Neural progenitor cell (in vitro differentiated cells): Measurements from ENCODE around the gene TSHZ3. TPM values are rescaled to one million over a fixed set of nuclear protein-coding genes. Genes with fewer than 3 reads are reported as not detected.
A peak's percentile ranks its signal among the peaks of the same experiment; 100 is the strongest.

Experiments used
- DNase-seq: peaks from one replicate; pipeline ENCODE4 v3.0.0-alpha.2; 2016; ENCODE audit warnings: low spot score
- H2AFZ ChIP-seq: fragments of 200-600 bp; sonication (generic); replicated peaks from 2 replicates; pipeline ENCODE4 v1.6.1; 2016; ENCODE audit warnings: antibody characterized with exemption
- H3F3A ChIP-seq: fragments of 200-600 bp; sonication (generic); 2 replicates; pipeline ENCODE4 v1.6.1; 2016; ENCODE audit warnings: antibody characterized with exemption, low read depth
- H3K27ac ChIP-seq: fragments of 200-600 bp; sonication (generic); 2 replicates; pipeline ENCODE4 v1.5.1; 2016; ENCODE audit warnings: mild to moderate bottlenecking
- H3K27me3 ChIP-seq: fragments of 200-600 bp; sonication (generic); 2 replicates; pipeline ENCODE4 v1.6.1; 2016; ENCODE audit warnings: mild to moderate bottlenecking, moderate library complexity
- H3K36me3 ChIP-seq: fragments of 200-600 bp; sonication (generic); 2 replicates; pipeline ENCODE4 v1.5.1; 2016
- H3K4me1 ChIP-seq: fragments of 200-600 bp; sonication (generic); 2 replicates; pipeline ENCODE4 v1.6.1; 2016; ENCODE audit warnings: mixed run types
- H3K4me2 ChIP-seq: fragments of 200-600 bp; sonication (generic); 2 replicates; pipeline ENCODE4 v1.6.1; 2016
- H3K4me3 ChIP-seq: fragments of 200-600 bp; sonication (generic); 2 replicates; pipeline ENCODE4 v1.5.1; 2016
- H3K79me2 ChIP-seq: fragments of 200-600 bp; sonication (generic); 2 replicates; pipeline ENCODE4 v1.6.1; 2016; ENCODE audit warnings: low read depth
- H3K9ac ChIP-seq: fragments of 200-600 bp; sonication (generic); 2 replicates; pipeline ENCODE4 v1.6.1; 2016
- H3K9me3 ChIP-seq: fragments of 200-600 bp; sonication (generic); 2 replicates; pipeline ENCODE4 v1.5.1; 2016; ENCODE audit warnings: low read depth
- H4K20me1 ChIP-seq: fragments of 200-600 bp; sonication (generic); 2 replicates; pipeline ENCODE4 v1.6.1; 2016; ENCODE audit warnings: low read depth
- H3K27ac Mint-ChIP-seq: 3 replicates; pipeline ENCODE4 v1.8.0; 2021; ENCODE audit warnings: mixed read lengths
- H3K27me3 Mint-ChIP-seq: 2 replicates; pipeline ENCODE4 v1.8.0; 2022; ENCODE audit warnings: low read depth, mild to moderate bottlenecking, inconsistent platforms, moderate library complexity, mixed read lengths; ENCODE audit not compliant: insufficient read depth
- H3K36me3 Mint-ChIP-seq: 3 replicates; pipeline ENCODE4 v1.8.0; 2021; ENCODE audit warnings: mixed read lengths
- H3K4me1 Mint-ChIP-seq: 3 replicates; pipeline ENCODE4 v1.8.0; 2021; ENCODE audit warnings: mixed read lengths
- H3K4me3 Mint-ChIP-seq: 3 replicates; pipeline ENCODE4 v1.8.0; 2021; ENCODE audit warnings: mild to moderate bottlenecking, moderate library complexity, mixed read lengths
- H3K9me3 Mint-ChIP-seq: 3 replicates; pipeline ENCODE4 v1.8.0; 2020; ENCODE audit warnings: mixed read lengths
- CTCF ChIP-seq: fragments of 200-600 bp; sonication (generic); IDR thresholded peaks from 2 replicates; pipeline ENCODE4 v1.5.1; 2017; ENCODE audit warnings: antibody characterized with exemption, mild to moderate bottlenecking
- EZH2 ChIP-seq: fragments of 200-600 bp; sonication (generic); IDR thresholded peaks from 2 replicates; pipeline ENCODE4 v1.6.1; 2017; ENCODE audit warnings: antibody characterized with exemption, mild to moderate bottlenecking, moderate library complexity
- EZH2phosphoT487 ChIP-seq: fragments of 200-600 bp; sonication (generic); IDR thresholded peaks from 2 replicates; pipeline ENCODE4 v1.6.1; 2017; ENCODE audit warnings: antibody characterized with exemption
- total RNA-seq: library from RNA; depleted of rRNA; stranded (reverse); fragments of >200 nt; gene quantifications from 2 replicates; pipeline ENCODE4 v1.2.3, GENCODE V29; 2015; ENCODE audit warnings: low replicate concordance

The TSHZ3 gene
- total RNA-seq, 1 donor from 2014 or later, result 0.60 TPM

GRCh38 chr19:31317570-31317969 is 31.7 kb downstream of the TSHZ3 start:
- H3K9me3 Mint-ChIP-seq, result no peaks in the 10 kb centered on the region
- H3K4me1 Mint-ChIP-seq, result peaks cover 28% of the 10 kb centered on the region
- no peaks in the 10 kb centered on the region for H3K79me2 ChIP-seq
- no peak for DNase-seq
- H3K4me3 ChIP-seq, result no peak overlapping the region
- peak overlapping the region; percentile 96 for H3K27ac ChIP-seq
- H2AFZ ChIP-seq, result peak overlapping the region; percentile 7
- peaks cover 55% of the 10 kb centered on the region for H3K4me1 ChIP-seq
- no peak overlapping the region for H3K27ac Mint-ChIP-seq
- H3K36me3 Mint-ChIP-seq, result no peaks in the 10 kb centered on the region
- peaks cover 3% of the 10 kb centered on the region for H3K27me3 Mint-ChIP-seq
- peaks cover 34% of the 10 kb centered on the region for H3F3A ChIP-seq
- H3K9me3 ChIP-seq, result no peaks in the 10 kb centered on the region
- H4K20me1 ChIP-seq, result no peaks in the 10 kb centered on the region
- TF ChIP-seq EZH2, result no peak
- TF ChIP-seq CTCF, result no peak
- no peak for TF ChIP-seq EZH2phosphoT487
- H3K4me2 ChIP-seq, result peak overlapping the region; percentile 74
- no peaks in the 10 kb centered on the region for H3K27me3 ChIP-seq
- no peak overlapping the region for H3K9ac ChIP-seq
- no peaks in the 10 kb centered on the region for H3K36me3 ChIP-seq
- H3K4me3 Mint-ChIP-seq, result no peak overlapping the region

GRCh38 chr19:31317093-31317492 is 32.1 kb downstream of the TSHZ3 start:
- no peak for DNase-seq
- Histone ChIP-seq H3F3A (peaks cover 34% of the 10 kb centered on the region), H3K27ac (peak overlapping the region; percentile 96), H3K4me2 (peak overlapping the region; percentile 74), H3K4me3 (no peak overlapping the region), H3K9ac (no peak overlapping the region), H2AFZ (peak overlapping the region; percentile 7), H4K20me1 (no peaks in the 10 kb centered on the region), H3K4me1 (peaks cover 59% of the 10 kb centered on the region), H3K79me2 (no peaks in the 10 kb centered on the region), H3K9me3 (no peaks in the 10 kb centered on the region), H3K27me3 (no peaks in the 10 kb centered on the region), H3K36me3 (no peaks in the 10 kb centered on the region)
- H3K36me3 Mint-ChIP-seq, result no peaks in the 10 kb centered on the region
- H3K9me3 Mint-ChIP-seq, result no peaks in the 10 kb centered on the region
- no peak overlapping the region for H3K27ac Mint-ChIP-seq
- TF ChIP-seq EZH2 (no peak), EZH2phosphoT487 (no peak), CTCF (no peak)
- H3K27me3 Mint-ChIP-seq, result peaks cover 3% of the 10 kb centered on the region
- H3K4me3 Mint-ChIP-seq, result no peak overlapping the region
- H3K4me1 Mint-ChIP-seq, result peaks cover 28% of the 10 kb centered on the region

GRCh38 chr19:31316201-31316951 is 32.9 kb downstream of the TSHZ3 start:
- Mint-ChIP-seq H3K9me3 (no peaks in the 10 kb centered on the region), H3K36me3 (no peaks in the 10 kb centered on the region), H3K4me3 (no peak overlapping the region), H3K4me1 (peaks cover 30% of the 10 kb centered on the region), H3K27me3 (no peaks in the 10 kb centered on the region), H3K27ac (peak overlapping the region; percentile 2)
- Histone ChIP-seq H3K4me1 (peaks cover 59% of the 10 kb centered on the region), H3K9ac (no peak overlapping the region), H3K27me3 (no peaks in the 10 kb centered on the region), H3K9me3 (no peaks in the 10 kb centered on the region), H3F3A (peaks cover 34% of the 10 kb centered on the region), H3K4me3 (peak overlapping the region; percentile 32), H3K27ac (peak overlapping the region; percentile 96), H3K79me2 (no peaks in the 10 kb centered on the region), H4K20me1 (no peaks in the 10 kb centered on the region), H3K36me3 (no peaks in the 10 kb centered on the region), H2AFZ (peak overlapping the region; percentile 7), H3K4me2 (peak overlapping the region; percentile 74)
- TF ChIP-seq CTCF (no peak), EZH2 (no peak), EZH2phosphoT487 (no peak)
- DNase-seq, result peak; percentile 84
